GM18951 (cell line): ENCODE results near the gene C14orf93.
"Not testable (repeated sequence)": the region's sequence is repeated elsewhere in the genome, so short reads cannot be mapped to it uniquely, and the experiment has no call there.

Source experiments
- POLR2A ChIP-seq: IDR thresholded peaks from 4 replicates; pipeline ENCODE4 v1.6.1; 2011; ENCODE audit warnings: mild to moderate bottlenecking; ENCODE audit not compliant: insufficient read length, insufficient read depth; ENCODE audit errors: extremely low read depth
- in situ Hi-C: fragments of 300-500 bp; cut with MboI; formaldehyde crosslinking; loops from one replicate; pipeline ENCODE4 v1.12.0; 2022; ENCODE audit warnings: low sequenced_read_pairs, mixed read lengths, inconsistent platforms; ENCODE audit not compliant: unreplicated experiment

Gene C14orf93

GRCh38 chr14:22974530-22975313 lies 35.2 kb downstream of the C14orf93 start:
- in situ Hi-C loops = no loop called here
- TF ChIP-seq POLR2A = no peak

GRCh38 chr14:22973217-22974032 lies 36.5 kb downstream of the C14orf93 start:
- in situ Hi-C loops = no loop called here
- TF ChIP-seq POLR2A = no peak

GRCh38 chr14:22972313-22972930 lies 37.5 kb downstream of the C14orf93 start:
- TF ChIP-seq POLR2A = no peak
- in situ Hi-C loops = no loop called here

GRCh38 chr14:22971152-22971551 lies 38.8 kb downstream of the C14orf93 start:
- in situ Hi-C loops = no loop called here
- no peak for TF ChIP-seq POLR2A

DNA sequence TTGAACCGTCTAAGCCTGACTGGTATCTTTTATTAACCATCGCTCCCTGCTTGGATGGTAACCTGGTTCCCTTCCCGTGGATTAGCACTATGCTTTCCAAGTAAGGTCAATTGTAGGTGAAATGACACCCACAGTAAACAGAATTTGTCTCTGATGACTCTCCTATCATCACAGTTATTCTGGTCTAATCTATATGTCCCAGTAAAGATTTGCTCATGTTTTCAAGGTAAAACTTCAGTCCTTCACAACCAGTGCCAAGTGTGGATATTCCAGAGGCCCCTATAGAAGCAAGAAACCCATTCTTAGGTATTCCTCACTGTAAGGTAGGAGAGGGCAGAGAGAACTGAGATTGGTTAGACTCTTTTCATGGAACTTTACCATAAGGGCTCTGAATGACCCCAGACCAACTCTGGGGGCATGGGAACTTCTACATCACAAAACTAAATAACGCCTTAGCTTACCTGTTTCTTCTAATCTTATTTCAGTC lies 43.1 kb downstream of the C14orf93 start:
- TF ChIP-seq POLR2A = no peak
- in situ Hi-C loops = no loop called here

DNA sequence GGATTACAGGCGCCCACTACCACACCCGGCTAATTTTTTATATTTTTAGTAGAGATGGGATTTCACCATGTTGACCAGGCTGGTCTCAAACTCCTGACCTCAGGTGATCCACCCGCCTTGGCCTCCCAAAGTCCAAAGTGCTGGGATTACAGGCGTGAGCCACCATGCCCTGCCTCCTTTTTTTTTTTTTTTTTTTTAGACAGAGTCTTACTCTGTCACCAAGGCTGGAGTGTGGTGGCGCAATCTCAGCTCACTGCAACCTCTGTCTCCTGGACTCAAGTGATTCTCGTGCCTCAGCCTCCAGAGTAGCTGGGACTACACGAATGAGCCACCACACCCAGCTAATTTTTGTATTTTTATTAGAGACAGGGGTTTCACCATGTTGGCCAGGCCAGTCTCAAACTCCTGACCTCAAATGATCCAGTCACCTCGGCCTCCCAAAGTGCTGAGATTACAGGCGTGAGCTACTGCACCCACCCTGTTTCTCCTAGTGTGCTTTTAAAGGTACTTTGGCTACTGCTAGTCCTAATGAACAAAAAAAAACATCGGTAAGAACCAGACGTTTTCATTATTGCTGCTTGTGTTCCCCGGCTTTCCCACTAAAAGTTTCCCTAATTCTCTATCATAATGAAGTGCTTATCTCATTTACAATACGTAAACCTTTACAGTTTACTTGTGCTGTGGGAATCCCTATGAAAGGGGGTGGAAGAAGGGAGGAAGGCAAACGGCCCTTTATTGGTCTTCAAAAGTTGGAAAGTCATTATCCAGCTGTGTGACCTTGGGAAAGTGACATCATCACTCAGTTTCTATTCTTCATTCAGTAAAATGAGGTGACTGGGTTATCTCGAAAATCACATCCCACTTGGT lies 43.8 kb downstream of the C14orf93 start:
- in situ Hi-C loops = not testable (repeated sequence)

DNA sequence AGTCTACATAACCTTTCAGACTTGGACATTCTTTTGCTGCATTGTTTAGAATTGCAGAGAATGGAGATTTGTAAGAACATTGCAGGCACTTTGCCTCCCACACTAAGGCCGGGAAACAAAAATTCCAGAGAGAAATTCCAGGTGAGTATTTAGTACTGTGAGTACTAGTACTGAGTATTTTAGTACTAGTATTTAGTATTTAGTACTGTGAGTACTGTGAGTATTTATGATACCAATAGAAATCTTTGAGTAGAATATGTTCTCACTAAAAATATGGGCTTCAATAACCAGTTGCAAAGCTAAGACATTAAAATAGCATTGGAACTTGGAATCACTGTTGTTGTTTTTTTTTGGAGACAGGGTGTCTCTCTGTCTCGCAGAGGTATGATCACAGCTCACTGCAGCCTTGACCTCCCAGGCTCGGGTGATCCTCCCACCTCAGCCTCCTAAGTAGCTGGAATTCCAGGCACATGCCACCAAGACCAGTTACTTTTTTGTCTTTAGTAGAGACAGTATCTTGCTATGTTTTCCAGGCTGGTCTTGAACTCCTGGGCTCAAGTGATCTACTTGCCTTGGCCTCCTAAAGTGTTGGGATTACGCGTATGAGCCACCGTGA lies 47.8 kb downstream of the C14orf93 start:
- in situ Hi-C loops = no loop called here
- TF ChIP-seq POLR2A = no peak

GRCh38 chr14:22955702-22956569 lies 54.0 kb downstream of the C14orf93 start:
- in situ Hi-C loops = no loop called here

GRCh38 chr14:22952418-22952817 lies 57.5 kb downstream of the C14orf93 start:
- in situ Hi-C loops = no loop called here
- no peak for TF ChIP-seq POLR2A

More at GRCh38 chr14:22955702-22956569, 54.0 kb downstream of the C14orf93 start:
- TF ChIP-seq POLR2A = no peak

GRCh38 chr14:22951795-22952194 lies 58.1 kb downstream of the C14orf93 start:
- in situ Hi-C loops = not testable (repeated sequence)

DNA sequence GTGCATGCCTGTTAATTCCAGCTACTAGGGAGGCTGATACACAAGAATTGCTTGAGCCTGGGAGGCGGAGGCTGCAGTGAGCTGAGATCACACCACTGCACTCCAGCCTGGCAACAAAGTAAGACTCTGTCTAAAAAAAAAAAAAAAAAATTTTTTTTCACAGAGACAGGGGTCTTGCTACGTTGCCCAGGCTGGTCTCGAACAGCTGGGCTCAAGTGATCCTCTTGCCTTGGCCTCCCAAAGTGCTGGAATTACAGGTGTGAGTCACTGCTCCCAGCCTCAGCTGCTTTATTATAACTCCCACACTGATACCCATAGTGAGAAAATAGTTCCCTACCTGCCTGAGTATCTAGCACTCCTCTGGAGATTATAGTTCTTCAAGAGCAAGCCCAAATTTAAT lies 64.3 kb downstream of the C14orf93 start:
- in situ Hi-C loops = no loop called here
- TF ChIP-seq POLR2A = no peak
